ENCODE results near the gene DUSP3. TPM values are rescaled to one million over a fixed set of nuclear protein-coding genes. Genes with fewer than 3 reads are reported as not detected.
A peak's percentile ranks its signal among the peaks of the same experiment; 100 is the strongest.

DUSP3 gene
- total and polyA plus RNA-seq, 2 of the 13 experiments (the other 11 are each of a cell fraction or from before 2014, with no cell fraction given): 60.0 to 71.5 TPM

GRCh38 chr17:43720311-43721060 is 58.3 kb downstream of the DUSP3 start (continued):
- TF ChIP-seq ZNF781 (CRISPR knock-in tag; IDR thresholded peaks at IDR 0.05; ENCODE audit: borderline replicate concordance, not compliant biosample characterization) (peak; percentile 68), POLR2G (IDR thresholded peaks at IDR 0.05; ENCODE audit: low read depth, low read length) (peak; percentile 52; the same call in 1 of the 2 replicates), NPAS2 (CRISPR knock-in tag; IDR thresholded peaks at IDR 0.05; ENCODE audit: borderline replicate concordance) (no peak), SOX13 (IDR thresholded peaks at IDR 0.05) (no peak; the same call in 1 of the 2 replicates), SOX13 (CRISPR knock-in tag; conservative IDR thresholded peaks at IDR 0.05 in 1 of 2, IDR thresholded peaks at IDR 0.05 in 1 of 2) (peak in 1 of 2 experiments; percentile 12; a peak in 1 of 4 replicates), MEIS2 (CRISPR knock-in tag; IDR thresholded peaks at IDR 0.05) (0 out of 2 replicates have a peak, but pooled peaks have one; percentile 33), CHCHD3 (CRISPR knock-in tag; IDR thresholded peaks at IDR 0.05) (no peak; the same call in 1 of the 2 replicates), ZNF317 (CRISPR knock-in tag; IDR thresholded peaks at IDR 0.05) (no peak), SALL1 (CRISPR knock-in tag; IDR thresholded peaks at IDR 0.05) (peak; percentile 54; the same call in 1 of the 2 replicates), NCOA1 (CRISPR knock-in tag; IDR thresholded peaks at IDR 0.05) (peak; percentile 73; the same call in 1 of the 2 replicates), FIP1L1 (IDR thresholded peaks at IDR 0.05; ENCODE audit: borderline replicate concordance, insufficient read depth, low read depth, low read length) (no peak), ZNF883 (CRISPR knock-in tag; IDR thresholded peaks at IDR 0.05; ENCODE audit: not compliant biosample characterization) (peak; percentile 92), FOSL1 (CRISPR knock-in tag; IDR thresholded peaks at IDR 0.05; ENCODE audit: borderline replicate concordance) (no peak), ZNF326 (CRISPR knock-in tag; IDR thresholded peaks at IDR 0.05; ENCODE audit: borderline replicate concordance) (no peak), NFATC3 (CRISPR knock-in tag; IDR thresholded peaks at IDR 0.05) (peak; percentile 93; the same call in 1 of the 2 replicates), SSRP1 (CRISPR knock-in tag; IDR thresholded peaks at IDR 0.05) (no peak), ZNF788 (CRISPR knock-in tag; IDR thresholded peaks at IDR 0.05; ENCODE audit: borderline replicate concordance) (peak; percentile 53; the same call in 1 of the 2 replicates), RORA (CRISPR knock-in tag; IDR thresholded peaks at IDR 0.05) (no peak), HOXD1 (CRISPR knock-in tag; IDR thresholded peaks at IDR 0.05) (peak; percentile 75; the same call in 1 of the 2 replicates), ZNF839 (CRISPR knock-in tag; IDR thresholded peaks at IDR 0.05; ENCODE audit: borderline replicate concordance) (0 out of 2 replicates have a peak, but pooled peaks have one; percentile 10), HDAC2 (CRISPR knock-in tag; IDR thresholded peaks at IDR 0.05) (peak; percentile 18; the same call in 1 of the 2 replicates)
- TF ChIP-seq, protein P1, sequence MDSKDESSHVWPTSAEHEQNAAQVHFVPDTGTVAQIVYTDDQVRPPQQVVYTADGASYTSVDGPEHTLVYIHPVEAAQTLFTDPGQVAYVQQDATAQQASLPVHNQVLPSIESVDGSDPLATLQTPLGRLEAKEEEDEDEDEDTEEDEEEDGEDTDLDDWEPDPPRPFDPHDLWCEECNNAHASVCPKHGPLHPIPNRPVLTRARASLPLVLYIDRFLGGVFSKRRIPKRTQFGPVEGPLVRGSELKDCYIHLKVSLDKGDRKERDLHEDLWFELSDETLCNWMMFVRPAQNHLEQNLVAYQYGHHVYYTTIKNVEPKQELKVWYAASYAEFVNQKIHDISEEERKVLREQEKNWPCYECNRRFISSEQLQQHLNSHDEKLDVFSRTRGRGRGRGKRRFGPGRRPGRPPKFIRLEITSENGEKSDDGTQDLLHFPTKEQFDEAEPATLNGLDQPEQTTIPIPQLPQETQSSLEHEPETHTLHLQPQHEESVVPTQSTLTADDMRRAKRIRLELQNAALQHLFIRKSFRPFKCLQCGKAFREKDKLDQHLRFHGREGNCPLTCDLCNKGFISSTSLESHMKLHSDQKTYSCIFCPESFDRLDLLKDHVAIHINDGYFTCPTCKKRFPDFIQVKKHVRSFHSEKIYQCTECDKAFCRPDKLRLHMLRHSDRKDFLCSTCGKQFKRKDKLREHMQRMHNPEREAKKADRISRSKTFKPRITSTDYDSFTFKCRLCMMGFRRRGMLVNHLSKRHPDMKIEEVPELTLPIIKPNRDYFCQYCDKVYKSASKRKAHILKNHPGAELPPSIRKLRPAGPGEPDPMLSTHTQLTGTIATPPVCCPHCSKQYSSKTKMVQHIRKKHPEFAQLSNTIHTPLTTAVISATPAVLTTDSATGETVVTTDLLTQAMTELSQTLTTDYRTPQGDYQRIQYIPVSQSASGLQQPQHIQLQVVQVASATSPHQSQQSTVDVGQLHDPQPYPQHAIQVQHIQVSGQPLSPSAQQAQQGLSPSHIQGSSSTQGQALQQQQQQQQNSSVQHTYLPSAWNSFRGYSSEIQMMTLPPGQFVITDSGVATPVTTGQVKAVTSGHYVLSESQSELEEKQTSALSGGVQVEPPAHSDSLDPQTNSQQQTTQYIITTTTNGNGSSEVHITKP (CRISPR knock-in tag; IDR thresholded peaks at IDR 0.05; ENCODE audit: low read depth): no peak
- TF ChIP-seq, protein P2, sequence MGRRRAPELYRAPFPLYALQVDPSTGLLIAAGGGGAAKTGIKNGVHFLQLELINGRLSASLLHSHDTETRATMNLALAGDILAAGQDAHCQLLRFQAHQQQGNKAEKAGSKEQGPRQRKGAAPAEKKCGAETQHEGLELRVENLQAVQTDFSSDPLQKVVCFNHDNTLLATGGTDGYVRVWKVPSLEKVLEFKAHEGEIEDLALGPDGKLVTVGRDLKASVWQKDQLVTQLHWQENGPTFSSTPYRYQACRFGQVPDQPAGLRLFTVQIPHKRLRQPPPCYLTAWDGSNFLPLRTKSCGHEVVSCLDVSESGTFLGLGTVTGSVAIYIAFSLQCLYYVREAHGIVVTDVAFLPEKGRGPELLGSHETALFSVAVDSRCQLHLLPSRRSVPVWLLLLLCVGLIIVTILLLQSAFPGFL (CRISPR knock-in tag; IDR thresholded peaks at IDR 0.05): no peak
